ENCODE data around the gene TMEM259. TPM values are rescaled to one million over a fixed set of nuclear protein-coding genes. Genes with fewer than 3 reads are reported as not detected.

TMEM259 gene
- total RNA-seq, 2 donors from 2014 or later: 216 to 377 TPM

GRCh38 chr19:986083-986482, 34.8 kb downstream of the TMEM259 start:
- WGBS: 85% methylated on average over 14 of the region's 14 CpGs
- TF ChIP-seq POLR2A (IDR thresholded peaks at IDR 0.05) (no peak), CTCF (IDR thresholded peaks at IDR 0.05) (no peak), POLR2AphosphoS5 (IDR thresholded peaks at IDR 0.05) (no peak)
- Histone ChIP-seq H3K27me3 (replicated peaks; ENCODE audit: insufficient read depth) (no peaks in the 10 kb centered on the region), H3K36me3 (peaks cover 0 to 14% of the 10 kb centered on the region in 2 donors), H3K9me3 (no peaks in the 10 kb centered on the region), H3K4me3 (no peak overlapping the region), H3K4me1 (replicated peaks) (no peaks in the 10 kb centered on the region), H3K27ac (no peak overlapping the region)
- intact Hi-C loops (cut with DNase I): loop anchor here (10.0 kb wide), 2 partner anchors 211 to 321 kb away; partner anchors contain the start of gene RNF126
- no peak for DNase-seq (ENCODE audit: low spot score)

- no peaks in the 10 kb centered on the region for H3K27me3 ChIP-seq (replicated peaks; ENCODE audit: insufficient read depth)
- H3K9me3 ChIP-seq: no peaks in the 10 kb centered on the region
- WGBS: 0% methylated on average over 76 of the region's 78 CpGs
- TF ChIP-seq POLR2A (IDR thresholded peaks at IDR 0.05) (peak; percentile 54), POLR2AphosphoS5 (IDR thresholded peaks at IDR 0.05) (peak; percentile 90), CTCF (IDR thresholded peaks at IDR 0.05) (peak; percentile 12 to 71 (median 37))
- intact Hi-C loops (cut with DNase I): loop anchor here (5.0 to 10.0 kb wide), 3 partner anchors 117 to 320 kb away; partner anchors contain the start of gene RNF126
- peaks cover 0 to 7% of the 10 kb centered on the region in 2 donors for H3K36me3 ChIP-seq
- H3K27ac ChIP-seq: peak within 1 kb of the TSS; percentile 79 to 88
- H3K4me3 ChIP-seq: peak within 1 kb of the TSS; percentile 92 to 93
- peak; percentile 92 for DNase-seq (ENCODE audit: low spot score)
- no peaks in the 10 kb centered on the region for H3K4me1 ChIP-seq (replicated peaks)
Measured at GRCh38 chr19:984165-984967, 36.6 kb downstream of the TMEM259 start, which contains the start of gene WDR18. WDR18 (plus strand) TSS chr19:984345; CDS start chr19:984354, 9 bp downstream.

GRCh38 chr19:982567-983170, 38.3 kb downstream of the TMEM259 start:
- intact Hi-C loops (cut with DNase I): loop anchor here (1.0 to 10.0 kb wide), 5 partner anchors 57 to 318 kb away; partner anchors contain the start of gene RNF126

More at GRCh38 chr19:982567-983170, 38.3 kb downstream of the TMEM259 start:
- H3K4me1 ChIP-seq (replicated peaks): no peaks in the 10 kb centered on the region
- peak; percentile 47 for DNase-seq (ENCODE audit: low spot score)
- H3K4me3 ChIP-seq: peak overlapping the region; percentile 13 to 27
- peaks cover 0 to 7% of the 10 kb centered on the region in 2 donors for H3K36me3 ChIP-seq
- WGBS: 1% methylated on average over 46 of the region's 46 CpGs
- peak overlapping the region; percentile 5 to 45 for H3K27ac ChIP-seq
- no peaks in the 10 kb centered on the region for H3K27me3 ChIP-seq (replicated peaks; ENCODE audit: insufficient read depth)
- TF ChIP-seq CTCF (IDR thresholded peaks at IDR 0.05) (peak; percentile 96 to 99 (median 98)), POLR2AphosphoS5 (IDR thresholded peaks at IDR 0.05) (no peak), POLR2A (IDR thresholded peaks at IDR 0.05) (peak; percentile 11)
- no peaks in the 10 kb centered on the region for H3K9me3 ChIP-seq
